ENCODE results near the gene INTS3.
"Not testable (repeated sequence)": the region's sequence is repeated elsewhere in the genome, so short reads cannot be mapped to it uniquely, and the experiment has no call there.

Gene INTS3

GRCh38 chr1:153763365-153764225, 35.7 kb downstream of the INTS3 start:
- DNase-seq, result no peak

GRCh38 chr1:153764310-153764709, 36.5 kb downstream of the INTS3 start:
- no peak for DNase-seq

- not testable (repeated sequence) for DNase-seq
Observed at GRCh38 chr1:153766663-153767062, 38.8 kb downstream of the INTS3 start.

DNA sequence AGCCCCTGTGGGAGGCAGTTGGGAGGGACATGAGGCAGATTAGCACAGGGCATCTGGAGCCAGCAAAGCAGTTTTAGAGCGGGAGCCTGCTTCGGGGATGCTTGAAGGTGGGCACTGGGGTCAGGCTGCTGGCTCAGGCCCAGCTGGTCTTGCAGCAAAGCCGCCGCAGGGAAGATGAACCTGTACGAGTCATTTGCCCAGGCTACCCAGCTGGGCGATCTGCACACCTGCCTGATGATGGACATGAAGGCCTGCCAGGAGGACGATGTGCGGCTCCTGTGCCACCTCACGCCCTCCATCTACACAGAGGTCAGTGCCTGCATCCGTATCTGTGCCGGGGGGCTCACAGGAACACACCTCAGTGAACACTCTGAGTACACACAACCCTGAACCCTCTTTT, 39.7 kb downstream of the INTS3 start:
- DNase-seq, result no peak

DNA sequence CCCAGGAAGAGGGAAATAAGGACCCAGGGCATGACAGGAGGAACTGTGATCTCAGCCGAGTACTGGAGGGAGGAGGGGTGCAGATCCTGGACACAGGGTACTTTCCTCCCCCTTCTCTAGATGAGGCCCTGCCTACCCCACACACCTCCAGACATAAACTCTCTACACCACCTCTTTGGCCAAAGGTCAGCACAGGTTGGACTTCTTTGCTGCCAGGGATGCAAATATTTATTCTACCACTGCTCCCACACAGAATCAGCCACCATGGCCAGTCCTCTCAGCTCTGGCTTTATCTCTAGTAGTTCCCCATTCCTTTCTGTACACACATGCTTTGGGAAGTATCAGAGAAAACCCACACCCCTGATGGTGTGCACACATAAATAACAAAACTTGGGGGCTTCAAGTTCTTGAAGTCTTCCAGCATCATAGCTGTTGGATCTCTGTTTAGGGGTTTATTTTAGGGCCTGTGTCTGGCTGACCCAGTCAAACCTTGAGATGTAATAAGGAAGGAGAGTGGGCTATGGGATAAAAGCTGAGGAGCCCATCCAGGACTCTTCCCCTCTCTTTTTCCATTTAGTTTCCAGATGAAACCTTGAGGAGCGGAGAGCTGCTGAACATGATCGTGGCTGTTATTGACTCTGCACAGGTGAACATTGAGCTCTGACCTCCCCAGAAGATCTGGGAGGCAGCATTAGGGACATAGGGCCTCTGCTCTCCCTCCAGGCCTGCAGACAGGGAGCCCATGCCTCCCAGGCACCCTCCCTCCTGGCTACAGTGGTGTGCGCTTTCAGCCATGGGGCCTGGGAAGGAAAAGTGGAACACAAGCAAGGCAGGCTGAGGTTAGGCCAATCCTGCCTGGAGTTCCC, 40.7 kb downstream of the INTS3 start:
- no peak for DNase-seq

- DNase-seq, result no peak
Observed at GRCh38 chr1:153769221-153769620, 41.4 kb downstream of the INTS3 start.

GRCh38 chr1:153770797-153771196, 42.9 kb downstream of the INTS3 start:
- DNase-seq, result no peak

DNA sequence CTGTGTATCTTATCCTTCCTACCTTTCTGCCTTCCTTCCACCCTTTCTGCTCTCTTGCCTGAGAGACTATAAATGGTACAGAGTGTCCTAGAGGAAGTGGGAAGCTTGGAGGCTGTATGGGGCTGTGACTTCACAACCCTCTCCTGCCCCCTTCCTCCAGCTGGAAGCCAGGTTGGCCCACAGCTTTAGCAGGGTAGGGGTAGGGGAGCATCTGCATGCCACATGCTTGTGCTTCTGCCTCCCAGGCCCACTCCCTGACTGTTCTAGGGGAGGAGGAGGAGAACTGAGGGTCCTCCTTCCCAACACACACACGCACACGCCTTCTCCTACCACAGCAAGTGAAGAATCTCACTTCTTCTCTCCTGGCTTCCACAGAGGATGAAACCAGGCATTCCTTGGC, 43.4 kb downstream of the INTS3 start:
- no peak for DNase-seq

GRCh38 chr1:153771841-153772593, 44.2 kb downstream of the INTS3 start:
- no peak for DNase-seq

- no peak for DNase-seq
Observed at GRCh38 chr1:153773096-153773921, 45.5 kb downstream of the INTS3 start.

DNA sequence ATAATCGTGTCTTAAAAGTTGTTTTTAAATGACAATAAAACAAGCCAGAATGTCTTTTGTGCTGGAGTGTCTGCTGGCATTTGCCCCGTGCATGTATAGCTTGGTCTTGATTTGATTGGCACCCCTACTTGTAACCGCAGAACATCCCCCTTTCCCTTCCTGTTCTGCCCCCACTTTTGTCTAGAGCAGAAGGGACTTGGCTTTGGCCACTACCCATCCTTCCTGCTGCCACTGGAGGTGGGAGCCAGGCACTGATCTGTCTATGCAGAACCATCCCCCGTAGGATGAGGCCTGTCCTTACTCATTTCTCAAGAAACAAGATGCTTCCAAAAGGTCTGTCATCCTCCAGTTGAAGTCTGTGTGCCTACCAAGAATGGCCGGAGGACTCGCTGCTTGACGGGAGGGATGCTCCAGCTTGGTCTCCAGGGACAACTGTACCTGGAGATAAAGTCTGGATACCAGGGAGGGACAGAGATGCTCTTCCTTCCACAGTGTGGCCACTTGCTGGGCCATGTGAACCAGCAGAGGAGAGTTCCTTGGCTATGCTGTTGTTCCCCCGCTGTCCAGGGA, 46.3 kb downstream of the INTS3 start:
- DNase-seq, result no peak

DNA sequence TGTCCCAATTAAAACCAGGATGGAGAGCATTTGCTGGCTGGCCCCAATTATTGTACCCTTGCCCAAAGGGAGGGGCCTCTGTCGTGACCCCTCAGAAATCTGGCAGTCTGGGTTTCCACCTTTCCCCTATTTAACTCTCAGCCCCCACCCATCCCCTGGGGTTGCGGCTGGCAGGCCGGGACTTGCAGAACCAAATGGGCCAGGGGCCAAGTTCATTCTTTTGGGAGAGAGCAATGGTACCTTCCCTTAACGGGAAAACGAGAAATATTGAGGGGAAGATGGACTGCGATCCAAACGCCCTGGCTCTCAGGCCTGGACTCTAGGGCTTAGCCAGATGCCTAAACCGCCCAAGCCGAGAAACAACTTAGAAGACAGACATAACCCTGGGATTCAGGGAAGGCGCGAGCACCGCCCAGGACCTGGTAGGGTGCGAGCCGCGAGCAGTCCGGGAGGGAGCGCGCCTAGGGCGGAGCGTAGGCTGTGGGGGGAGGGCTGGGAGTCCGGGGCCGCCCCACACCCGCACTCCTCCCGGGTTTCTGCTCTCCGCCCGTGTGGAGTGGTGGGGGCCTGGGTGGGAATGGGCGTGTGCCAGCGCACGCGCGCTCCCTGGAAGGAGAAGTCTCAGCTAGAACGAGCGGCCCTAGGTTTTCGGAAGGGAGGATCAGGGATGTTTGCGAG, 47.1 kb downstream of the INTS3 start, which contains the start of gene SLC27A3:
SLC27A3 (plus strand) TSS at position 628 of the 678 bp plus-strand sequence. CDS start 91 bp downstream, outside the sequence.
- DNase-seq, result no peak

GRCh38 chr1:153775458-153776327, 47.8 kb downstream of the INTS3 start:
- peak; percentile 50 for DNase-seq

DNA sequence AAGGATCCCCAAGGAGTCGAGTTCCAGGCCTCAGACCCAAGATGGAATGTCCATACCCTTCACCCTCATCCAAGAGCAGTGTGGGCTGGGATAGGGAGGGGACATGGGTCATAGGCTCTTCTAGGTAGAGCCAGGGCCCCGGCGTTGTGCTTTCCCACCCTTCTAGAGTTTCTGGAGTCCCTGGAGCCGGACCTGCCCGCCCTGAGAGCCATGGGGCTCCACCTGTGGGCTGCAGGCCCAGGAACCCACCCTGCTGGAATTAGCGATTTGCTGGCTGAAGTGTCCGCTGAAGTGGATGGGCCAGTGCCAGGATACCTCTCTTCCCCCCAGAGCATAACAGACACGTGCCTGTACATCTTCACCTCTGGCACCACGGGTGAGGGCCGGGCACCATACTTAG, 48.5 kb downstream of the INTS3 start:
- no peak for DNase-seq

GRCh38 chr1:153776845-153777370, 49.1 kb downstream of the INTS3 start:
- DNase-seq, result no peak

DNA sequence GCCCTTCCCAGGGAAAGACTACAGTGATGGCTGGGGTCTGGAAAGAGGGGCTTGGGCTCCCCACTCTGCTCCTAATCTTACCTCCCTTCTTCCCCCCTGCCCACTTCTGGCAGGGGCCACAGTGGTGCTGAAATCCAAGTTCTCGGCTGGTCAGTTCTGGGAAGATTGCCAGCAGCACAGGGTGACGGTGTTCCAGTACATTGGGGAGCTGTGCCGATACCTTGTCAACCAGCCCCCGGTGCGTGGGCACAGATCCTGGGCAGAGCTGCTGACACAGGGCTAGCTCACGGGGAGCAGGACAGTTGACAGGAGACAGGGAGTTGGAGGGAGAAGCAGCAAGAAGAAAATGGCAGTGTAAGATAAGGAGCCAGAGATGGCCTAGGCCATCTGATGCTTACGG, 49.8 kb downstream of the INTS3 start:
- no peak for DNase-seq

DNA sequence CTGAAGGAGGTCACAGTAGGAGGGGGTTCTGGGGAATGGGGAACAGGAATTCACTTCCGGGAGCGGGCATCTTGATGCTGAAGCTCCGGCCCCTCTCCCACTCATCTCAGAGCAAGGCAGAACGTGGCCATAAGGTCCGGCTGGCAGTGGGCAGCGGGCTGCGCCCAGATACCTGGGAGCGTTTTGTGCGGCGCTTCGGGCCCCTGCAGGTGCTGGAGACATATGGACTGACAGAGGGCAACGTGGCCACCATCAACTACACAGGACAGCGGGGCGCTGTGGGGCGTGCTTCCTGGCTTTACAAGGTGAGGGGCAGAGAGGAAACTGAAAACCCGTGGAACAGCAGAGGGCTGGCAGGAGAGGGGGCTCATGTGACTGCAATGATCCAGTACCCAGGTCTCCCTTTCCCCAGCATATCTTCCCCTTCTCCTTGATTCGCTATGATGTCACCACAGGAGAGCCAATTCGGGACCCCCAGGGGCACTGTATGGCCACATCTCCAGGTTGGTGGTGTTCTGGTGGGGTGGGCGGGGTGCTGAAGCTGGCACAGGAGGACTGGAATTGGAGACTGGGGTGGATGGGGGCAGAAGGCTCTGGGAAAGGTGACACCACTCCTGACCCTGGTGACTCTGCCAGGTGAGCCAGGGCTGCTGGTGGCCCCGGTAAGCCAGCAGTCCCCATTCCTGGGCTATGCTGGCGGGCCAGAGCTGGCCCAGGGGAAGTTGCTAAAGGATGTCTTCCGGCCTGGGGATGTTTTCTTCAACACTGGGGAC, 50.4 kb downstream of the INTS3 start:
- no peak for DNase-seq

- no peak for DNase-seq
Observed at GRCh38 chr1:153778824-153779519, 51.1 kb downstream of the INTS3 start.
